Neural crest cell (in vitro differentiated cells): ENCODE data around the gene PAEP. TPM values are rescaled to one million over a fixed set of nuclear protein-coding genes. Genes with fewer than 3 reads are reported as not detected.
"Not testable (repeated sequence)": the region's sequence is repeated elsewhere in the genome, so short reads cannot be mapped to it uniquely, and the experiment has no call there.

Experiments
- DNase-seq: peaks from one replicate; pipeline ENCODE4 v3.0.0; 2021; ENCODE audit warnings: low read depth, mixed read lengths, low spot score
- H3K27ac Mint-ChIP-seq: one replicate; pipeline ENCODE4 v1.8.0; 2021; ENCODE audit warnings: mild to moderate bottlenecking, mixed read lengths; ENCODE audit not compliant: unreplicated experiment
- H3K27me3 Mint-ChIP-seq: 2 replicates; pipeline ENCODE4 v1.8.0; 2021; ENCODE audit warnings: low read depth, mild to moderate bottlenecking, mixed read lengths
- H3K36me3 Mint-ChIP-seq: 2 replicates; pipeline ENCODE4 v1.8.0; 2021; ENCODE audit warnings: low read depth, mild to moderate bottlenecking, mixed read lengths
- H3K4me1 Mint-ChIP-seq: 2 replicates; pipeline ENCODE4 v1.8.0; 2021; ENCODE audit warnings: mixed read lengths
- H3K4me3 Mint-ChIP-seq: one replicate; pipeline ENCODE4 v1.8.0; 2021; ENCODE audit warnings: mild to moderate bottlenecking, mixed read lengths
- H3K9me3 Mint-ChIP-seq: 2 replicates; pipeline ENCODE4 v1.8.0; 2021; ENCODE audit warnings: mixed read lengths
- CTCF ChIP-seq: fragments of 200-600 bp; sonication (generic); conservative IDR thresholded peaks from 2 replicates; pipeline ENCODE4 v1.5.0; 2021; ENCODE audit warnings: antibody characterized with exemption, mild to moderate bottlenecking
- total RNA-seq: library from RNA; stranded (reverse); gene quantifications from 2 replicates; pipeline ENCODE4 v1.2.1, GENCODE V29; 2021

Gene PAEP
- total RNA-seq, 1 donor from 2014 or later: not detected

- Mint-ChIP-seq H3K9me3 (no peaks in the 10 kb centered on the region), H3K27me3 (no peaks in the 10 kb centered on the region), H3K27ac (no peak overlapping the region), H3K4me1 (peaks cover 4% of the 10 kb centered on the region), H3K4me3 (no peak overlapping the region), H3K36me3 (no peaks in the 10 kb centered on the region)
- DNase-seq: no peak
- TF ChIP-seq CTCF: no peak
These were observed 37.3 kb upstream of the PAEP start for GRCh38 chr9:135524130-135524861.

- H3K4me3 Mint-ChIP-seq: no peak overlapping the region
- DNase-seq: no peak
- H3K36me3 Mint-ChIP-seq: no peaks in the 10 kb centered on the region
- TF ChIP-seq CTCF: no peak
- no peak overlapping the region for H3K27ac Mint-ChIP-seq
- no peaks in the 10 kb centered on the region for H3K9me3 Mint-ChIP-seq
- peaks cover 7% of the 10 kb centered on the region for H3K4me1 Mint-ChIP-seq
- H3K27me3 Mint-ChIP-seq: no peaks in the 10 kb centered on the region
These were observed 36.1 kb upstream of the PAEP start for GRCh38 chr9:135525241-135526088.

GRCh38 chr9:135526089-135526729, 35.3 kb upstream of the PAEP start:
- H3K4me1 Mint-ChIP-seq: peaks cover 8% of the 10 kb centered on the region
- H3K9me3 Mint-ChIP-seq: no peaks in the 10 kb centered on the region
- no peaks in the 10 kb centered on the region for H3K36me3 Mint-ChIP-seq
- no peak overlapping the region for H3K27ac Mint-ChIP-seq
- H3K4me3 Mint-ChIP-seq: no peak overlapping the region
- DNase-seq: no peak
- TF ChIP-seq CTCF: no peak
- no peaks in the 10 kb centered on the region for H3K27me3 Mint-ChIP-seq

- no peak for DNase-seq
- no peak overlapping the region for H3K27ac Mint-ChIP-seq
- no peaks in the 10 kb centered on the region for H3K36me3 Mint-ChIP-seq
- TF ChIP-seq CTCF: no peak
- H3K4me3 Mint-ChIP-seq: no peak overlapping the region
- H3K4me1 Mint-ChIP-seq: peaks cover 8% of the 10 kb centered on the region
- H3K27me3 Mint-ChIP-seq: no peaks in the 10 kb centered on the region
- no peaks in the 10 kb centered on the region for H3K9me3 Mint-ChIP-seq
These were observed 34.6 kb upstream of the PAEP start for GRCh38 chr9:135526730-135527571.

GRCh38 chr9:135528842-135529435, 32.6 kb upstream of the PAEP start:
- H3K9me3 Mint-ChIP-seq, DNase-seq, H3K27ac Mint-ChIP-seq, H3K4me1 Mint-ChIP-seq, H3K4me3 Mint-ChIP-seq, H3K27me3 Mint-ChIP-seq, H3K36me3 Mint-ChIP-seq: not testable (repeated sequence)
